HK-2 (cell line): ENCODE results near the gene PLLP.
"Not testable (repeated sequence)": the region's sequence is repeated elsewhere in the genome, so short reads cannot be mapped to it uniquely, and the experiment has no call there.

Source experiments
- DNase-seq: peaks from one replicate; pipeline ENCODE4 v3.0.0-alpha.2; 2018; ENCODE audit not compliant: unreplicated experiment

PLLP gene

GRCh38 chr16:57273826-57274225 lies 10.6 kb downstream of the PLLP start:
- DNase-seq, result no peak

GRCh38 chr16:57273359-57273758 lies 11.1 kb downstream of the PLLP start:
- DNase-seq, result no peak

GRCh38 chr16:57271867-57272495 lies 12.5 kb downstream of the PLLP start:
- no peak for DNase-seq

- no peak for DNase-seq
Measured at GRCh38 chr16:57271063-57271345, 13.5 kb downstream of the PLLP start.

GRCh38 chr16:57270221-57271062 lies 14.0 kb downstream of the PLLP start:
- DNase-seq, result no peak

- no peak for DNase-seq
Measured at GRCh38 chr16:57268804-57269800, 15.4 kb downstream of the PLLP start.

GRCh38 chr16:57267343-57267742 lies 17.1 kb downstream of the PLLP start:
- DNase-seq, result not testable (repeated sequence)

- peak; percentile 28 for DNase-seq
Measured at GRCh38 chr16:57266531-57267260, 17.8 kb downstream of the PLLP start.

GRCh38 chr16:57265850-57266530 lies 18.5 kb downstream of the PLLP start:
- peak; percentile 78 for DNase-seq

GRCh38 chr16:57264950-57265371 lies 19.5 kb downstream of the PLLP start:
- DNase-seq, result no peak

GRCh38 chr16:57264381-57264780 lies 20.1 kb downstream of the PLLP start:
- DNase-seq, result no peak

- DNase-seq, result no peak
Measured at GRCh38 chr16:57263541-57264351, 20.7 kb downstream of the PLLP start.

- no peak for DNase-seq
Measured at GRCh38 chr16:57262841-57263540, 21.5 kb downstream of the PLLP start.

- no peak for DNase-seq
Measured at GRCh38 chr16:57261806-57262205, 22.7 kb downstream of the PLLP start.

- peak; percentile 44 for DNase-seq
Measured at GRCh38 chr16:57260294-57260929, 24.1 kb downstream of the PLLP start.

GRCh38 chr16:57258910-57259475 lies 25.5 kb downstream of the PLLP start:
- DNase-seq, result no peak

- DNase-seq, result no peak
Measured at GRCh38 chr16:57258226-57258909, 26.1 kb downstream of the PLLP start.

GRCh38 chr16:57257455-57258070 lies 26.9 kb downstream of the PLLP start:
- DNase-seq, result no peak
